Testis (tissue), 2 donors: Measurements from ENCODE around the gene MLC1.

Experiments
- POLR2A ChIP-seq: fragments of 450-650 bp; IDR thresholded peaks from one replicate; pipeline ENCODE4 v1.6.1; 2017; ENCODE audit warnings: antibody characterized with exemption, mild to moderate bottlenecking, moderate library complexity
- TF ChIP-seq, protein P1 (sequence below), 3 experiments: fragments of 450-650 bp in 2 of 3; fragments of 200-600 bp in 1 of 3; sonication (generic) in 1 of 3; IDR thresholded peaks; one replicate each; pipeline ENCODE4 v1.5.1; 2016 to 2019; ENCODE audit warnings: antibody characterized with exemption in 3 of 3, mild to moderate bottlenecking in 2 of 3, moderate library complexity in 1 of 3

DNA sequence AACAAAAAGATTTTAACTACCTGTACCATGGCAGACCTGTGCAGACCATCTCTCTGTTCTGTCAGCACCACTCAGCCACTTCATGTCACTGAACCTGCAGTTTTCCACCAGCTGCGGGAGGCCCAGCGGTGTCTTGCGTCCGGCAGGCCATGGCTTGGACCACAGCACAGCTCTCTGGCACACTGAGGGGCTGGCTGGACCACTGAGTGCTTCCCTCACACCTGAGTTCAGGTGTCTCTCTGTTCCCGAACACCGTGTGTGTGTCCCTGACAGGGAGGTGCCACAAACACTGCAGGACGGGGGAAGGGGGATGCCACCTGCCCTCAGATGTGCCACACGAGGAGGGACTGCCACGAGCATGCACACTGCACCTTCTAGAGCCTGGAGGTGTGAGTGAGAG, 22.3 kb upstream of the MLC1 start:
- TF ChIP-seq, protein P1, sequence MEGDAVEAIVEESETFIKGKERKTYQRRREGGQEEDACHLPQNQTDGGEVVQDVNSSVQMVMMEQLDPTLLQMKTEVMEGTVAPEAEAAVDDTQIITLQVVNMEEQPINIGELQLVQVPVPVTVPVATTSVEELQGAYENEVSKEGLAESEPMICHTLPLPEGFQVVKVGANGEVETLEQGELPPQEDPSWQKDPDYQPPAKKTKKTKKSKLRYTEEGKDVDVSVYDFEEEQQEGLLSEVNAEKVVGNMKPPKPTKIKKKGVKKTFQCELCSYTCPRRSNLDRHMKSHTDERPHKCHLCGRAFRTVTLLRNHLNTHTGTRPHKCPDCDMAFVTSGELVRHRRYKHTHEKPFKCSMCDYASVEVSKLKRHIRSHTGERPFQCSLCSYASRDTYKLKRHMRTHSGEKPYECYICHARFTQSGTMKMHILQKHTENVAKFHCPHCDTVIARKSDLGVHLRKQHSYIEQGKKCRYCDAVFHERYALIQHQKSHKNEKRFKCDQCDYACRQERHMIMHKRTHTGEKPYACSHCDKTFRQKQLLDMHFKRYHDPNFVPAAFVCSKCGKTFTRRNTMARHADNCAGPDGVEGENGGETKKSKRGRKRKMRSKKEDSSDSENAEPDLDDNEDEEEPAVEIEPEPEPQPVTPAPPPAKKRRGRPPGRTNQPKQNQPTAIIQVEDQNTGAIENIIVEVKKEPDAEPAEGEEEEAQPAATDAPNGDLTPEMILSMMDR (IDR thresholded peaks at IDR 0.05): no peak
- TF ChIP-seq POLR2A: no peak
